Heart left ventricle (tissue), 13 donors: ENCODE data around the gene DAAM1.

Experiments used
- POLR2A ChIP-seq, 2 donors: fragments of 450-650 bp; IDR thresholded peaks; one replicate each; pipeline ENCODE4 v1.6.1; 2017; ENCODE audit warnings: antibody characterized with exemption in 2 of 2, mild to moderate bottlenecking in 2 of 2, moderate library complexity in 2 of 2
- TF ChIP-seq, protein P1 (sequence below), 12 donors: fragments of 200-600 bp; sonication (generic) in 4 of 12; IDR thresholded peaks; one replicate each; pipeline versions ENCODE4 v1.5.0 to v1.8.0; 2018 to 2022; ENCODE audit warnings: antibody characterized with exemption in 12 of 12, mild to moderate bottlenecking in 5 of 12
- donor health status: ischemic (EF 13 %, LVEDD 7.1; RV severe dilation, severe dysfunction).
- donor health status: DM: no; HTN: yes; CAD: no.
- donor health status: DM: no; HTN: no; CAD: no.
- donor health status: ischemic (EF 25% LVEDD 6.9; RV normal size, moderate dysfunction).
- donor health status: ischemic (EF 25% LVEDD 5.7; RV mildly dilated, moderate dysfunction).
- donor health status: ischemic (EF 35%, LVEDD 5.7; RV mildly dilated, moderate dysfunction).
- donor health status: nonischemic (EF 11% LVEDD 7.7; RV severe dilation, severe dysfunction).
- donor health status: DM: yes; HTN: yes; CAD: no.
- donor health status: PGD.
- donor health status: ischemic (EF 29% LVEDD 5.4; RV normal size, mild dysfunction).
- donor health status: nonischemic (EF 23%, LVEDD 6.1; RV moderate dilation, normal function).

DNA sequence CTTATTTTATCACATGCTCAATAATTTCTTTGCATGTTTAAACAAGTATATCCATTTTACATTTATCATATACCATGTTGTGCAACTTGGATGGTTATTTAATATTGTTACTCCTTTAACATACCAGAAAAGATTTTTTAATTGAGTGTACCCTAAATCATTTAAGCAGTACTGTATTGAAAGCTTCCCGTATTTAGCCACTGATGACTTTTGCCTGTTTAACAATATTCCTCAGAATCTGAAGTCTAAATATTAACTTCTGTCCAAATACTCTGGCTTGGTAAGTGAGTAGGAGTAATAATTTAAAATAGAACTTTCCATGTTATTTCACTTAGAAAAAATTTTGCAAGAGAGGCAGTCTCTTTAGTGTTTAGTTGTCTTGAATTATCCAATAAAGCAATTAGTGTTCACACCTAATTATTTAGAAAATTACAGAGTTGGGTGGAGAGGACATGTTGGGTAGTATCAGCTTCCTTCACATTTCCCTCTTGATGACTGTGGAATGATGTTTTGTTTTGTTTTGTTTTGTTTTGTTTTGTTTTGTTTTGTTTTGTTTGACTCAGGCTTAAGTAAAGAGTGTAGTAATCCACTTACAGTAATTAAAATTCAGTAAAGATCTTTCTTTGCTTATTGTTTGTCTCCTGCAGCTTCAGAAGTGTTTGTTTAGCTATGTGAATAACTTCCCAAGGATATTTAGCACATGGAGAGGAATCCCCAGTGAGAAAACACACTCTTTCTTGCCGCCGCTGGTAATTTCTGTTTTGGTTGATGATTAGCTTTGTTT lies 59.5 kb downstream of the DAAM1 start:
- TF ChIP-seq, protein P1, sequence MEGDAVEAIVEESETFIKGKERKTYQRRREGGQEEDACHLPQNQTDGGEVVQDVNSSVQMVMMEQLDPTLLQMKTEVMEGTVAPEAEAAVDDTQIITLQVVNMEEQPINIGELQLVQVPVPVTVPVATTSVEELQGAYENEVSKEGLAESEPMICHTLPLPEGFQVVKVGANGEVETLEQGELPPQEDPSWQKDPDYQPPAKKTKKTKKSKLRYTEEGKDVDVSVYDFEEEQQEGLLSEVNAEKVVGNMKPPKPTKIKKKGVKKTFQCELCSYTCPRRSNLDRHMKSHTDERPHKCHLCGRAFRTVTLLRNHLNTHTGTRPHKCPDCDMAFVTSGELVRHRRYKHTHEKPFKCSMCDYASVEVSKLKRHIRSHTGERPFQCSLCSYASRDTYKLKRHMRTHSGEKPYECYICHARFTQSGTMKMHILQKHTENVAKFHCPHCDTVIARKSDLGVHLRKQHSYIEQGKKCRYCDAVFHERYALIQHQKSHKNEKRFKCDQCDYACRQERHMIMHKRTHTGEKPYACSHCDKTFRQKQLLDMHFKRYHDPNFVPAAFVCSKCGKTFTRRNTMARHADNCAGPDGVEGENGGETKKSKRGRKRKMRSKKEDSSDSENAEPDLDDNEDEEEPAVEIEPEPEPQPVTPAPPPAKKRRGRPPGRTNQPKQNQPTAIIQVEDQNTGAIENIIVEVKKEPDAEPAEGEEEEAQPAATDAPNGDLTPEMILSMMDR (IDR thresholded peaks at IDR 0.05) = no peak
- no peak for TF ChIP-seq POLR2A (IDR thresholded peaks at IDR 0.05)
